ENCODE measurements around the gene ADCY2. TPM values are rescaled to one million over a fixed set of nuclear protein-coding genes. Genes with fewer than 3 reads are reported as not detected.

ADCY2 gene
- total RNA-seq, 1 donor from 2014 or later, result 0.59 TPM

DNA sequence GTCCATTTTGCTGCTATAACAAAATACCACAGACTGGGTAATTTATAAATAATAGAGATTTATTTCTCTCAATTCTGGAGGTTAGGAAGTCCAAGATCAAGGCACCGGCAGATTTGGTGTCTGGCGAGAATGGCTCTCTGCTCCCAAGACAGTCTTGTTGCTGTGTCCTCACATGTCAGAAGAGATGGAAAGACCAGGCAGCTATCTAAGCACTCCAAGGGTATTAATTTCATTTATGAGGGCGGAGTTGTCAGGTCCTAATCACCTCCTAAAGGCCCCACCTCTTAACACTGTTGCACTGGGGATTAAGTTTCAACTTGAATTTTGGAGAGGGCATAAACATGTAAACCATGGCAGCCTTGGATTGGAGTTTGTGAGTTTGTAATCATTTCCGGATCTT lies 30.3 kb downstream of the ADCY2 start:
- Histone ChIP-seq H3K27me3 (ENCODE audit: low read depth) (no peaks in the 10 kb centered on the region), H3K4me1 (no peaks in the 10 kb centered on the region), H3K4me3 (no peak overlapping the region), H3K27ac (no peak overlapping the region), H3K36me3 (no peaks in the 10 kb centered on the region), H3K9me3 (no peaks in the 10 kb centered on the region)
- ATAC-seq, result no peak
- TF ChIP-seq, protein P1, sequence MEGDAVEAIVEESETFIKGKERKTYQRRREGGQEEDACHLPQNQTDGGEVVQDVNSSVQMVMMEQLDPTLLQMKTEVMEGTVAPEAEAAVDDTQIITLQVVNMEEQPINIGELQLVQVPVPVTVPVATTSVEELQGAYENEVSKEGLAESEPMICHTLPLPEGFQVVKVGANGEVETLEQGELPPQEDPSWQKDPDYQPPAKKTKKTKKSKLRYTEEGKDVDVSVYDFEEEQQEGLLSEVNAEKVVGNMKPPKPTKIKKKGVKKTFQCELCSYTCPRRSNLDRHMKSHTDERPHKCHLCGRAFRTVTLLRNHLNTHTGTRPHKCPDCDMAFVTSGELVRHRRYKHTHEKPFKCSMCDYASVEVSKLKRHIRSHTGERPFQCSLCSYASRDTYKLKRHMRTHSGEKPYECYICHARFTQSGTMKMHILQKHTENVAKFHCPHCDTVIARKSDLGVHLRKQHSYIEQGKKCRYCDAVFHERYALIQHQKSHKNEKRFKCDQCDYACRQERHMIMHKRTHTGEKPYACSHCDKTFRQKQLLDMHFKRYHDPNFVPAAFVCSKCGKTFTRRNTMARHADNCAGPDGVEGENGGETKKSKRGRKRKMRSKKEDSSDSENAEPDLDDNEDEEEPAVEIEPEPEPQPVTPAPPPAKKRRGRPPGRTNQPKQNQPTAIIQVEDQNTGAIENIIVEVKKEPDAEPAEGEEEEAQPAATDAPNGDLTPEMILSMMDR (IDR thresholded peaks at IDR 0.05), result no peak
- DNase-seq, result no peak
- intact Hi-C loops (cut with DNase I), result no loop called here

GRCh38 chr5:7434914-7435313 lies 39.0 kb downstream of the ADCY2 start:
- intact Hi-C loops (cut with DNase I), result no loop called here
- no peak for ATAC-seq
- H3K9me3 ChIP-seq, result no peaks in the 10 kb centered on the region
- H3K27me3 ChIP-seq (ENCODE audit: low read depth), result no peaks in the 10 kb centered on the region
- H3K4me3 ChIP-seq, result no peak overlapping the region
- no peaks in the 10 kb centered on the region for H3K4me1 ChIP-seq
- no peak overlapping the region for H3K27ac ChIP-seq
- TF ChIP-seq, protein P1 (IDR thresholded peaks at IDR 0.05), result no peak
- DNase-seq, result no peak
- no peaks in the 10 kb centered on the region for H3K36me3 ChIP-seq

DNA sequence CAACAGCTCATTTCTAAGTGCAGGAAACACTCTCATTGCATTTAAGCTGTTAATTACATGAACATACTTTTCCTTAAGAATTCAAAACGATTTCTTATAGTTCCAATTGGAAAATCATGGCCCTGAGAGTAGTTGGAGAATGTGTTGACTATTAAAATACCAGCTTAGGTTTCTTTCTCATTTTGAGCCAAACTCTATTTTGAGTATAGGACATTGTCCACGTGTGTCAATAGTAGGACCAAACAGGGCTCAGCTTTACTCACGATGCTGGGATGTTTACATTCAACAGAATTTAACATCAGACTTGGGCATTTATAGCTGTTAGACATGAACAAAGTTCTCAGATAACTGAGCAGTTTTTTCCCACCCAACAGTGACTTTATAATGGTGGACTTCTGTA lies 39.6 kb downstream of the ADCY2 start:
- TF ChIP-seq, protein P1 (IDR thresholded peaks at IDR 0.05), result no peak
- Histone ChIP-seq H3K4me1 (no peaks in the 10 kb centered on the region), H3K27me3 (ENCODE audit: low read depth) (no peaks in the 10 kb centered on the region), H3K27ac (no peak overlapping the region), H3K4me3 (no peak overlapping the region), H3K36me3 (no peaks in the 10 kb centered on the region), H3K9me3 (no peaks in the 10 kb centered on the region)
- ATAC-seq (no peak), DNase-seq (no peak)
- intact Hi-C loops (cut with DNase I), result no loop called here

DNA sequence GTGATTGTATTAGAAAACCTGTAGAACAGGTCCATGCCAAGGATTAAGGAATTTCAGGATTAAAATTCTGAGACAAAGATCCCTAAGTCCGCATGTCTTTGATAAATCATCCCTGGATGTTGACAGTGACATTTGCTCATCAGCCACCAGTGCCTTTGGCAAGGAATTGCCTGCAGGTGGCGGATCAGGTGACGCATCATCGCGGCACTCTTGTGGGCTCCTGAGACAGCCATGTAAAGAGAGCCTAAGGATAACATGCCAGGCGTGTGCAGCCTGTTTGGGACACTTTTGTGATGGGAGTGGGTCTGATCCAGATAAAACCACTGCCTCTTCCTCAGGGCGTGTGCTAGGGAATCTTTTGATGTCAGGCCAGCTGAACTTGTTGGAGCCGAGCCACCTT lies 40.6 kb downstream of the ADCY2 start:
- no peak overlapping the region for H3K4me3 ChIP-seq
- H3K27me3 ChIP-seq (ENCODE audit: low read depth), result no peaks in the 10 kb centered on the region
- DNase-seq (no peak), ATAC-seq (no peak)
- intact Hi-C loops (cut with DNase I), result no loop called here
- TF ChIP-seq, protein P1 (IDR thresholded peaks at IDR 0.05), result no peak
- no peaks in the 10 kb centered on the region for H3K9me3 ChIP-seq
- no peaks in the 10 kb centered on the region for H3K4me1 ChIP-seq
- H3K36me3 ChIP-seq, result no peaks in the 10 kb centered on the region
- H3K27ac ChIP-seq, result no peak overlapping the region

- ATAC-seq (no peak), DNase-seq (no peak)
- Histone ChIP-seq H3K27ac (no peak overlapping the region), H3K4me1 (no peaks in the 10 kb centered on the region), H3K36me3 (no peaks in the 10 kb centered on the region), H3K9me3 (no peaks in the 10 kb centered on the region), H3K4me3 (no peak overlapping the region), H3K27me3 (ENCODE audit: low read depth) (no peaks in the 10 kb centered on the region)
- intact Hi-C loops (cut with DNase I), result no loop called here
- TF ChIP-seq, protein P1 (IDR thresholded peaks at IDR 0.05), result no peak
Observed at GRCh38 chr5:7437836-7438235, 41.9 kb downstream of the ADCY2 start.

GRCh38 chr5:7445068-7445467 lies 49.1 kb downstream of the ADCY2 start:
- no peak overlapping the region for H3K4me3 ChIP-seq
- DNase-seq, result no peak
- H3K27ac ChIP-seq, result no peak overlapping the region
- TF ChIP-seq, protein P1 (IDR thresholded peaks at IDR 0.05), result no peak
- H3K4me1 ChIP-seq, result no peaks in the 10 kb centered on the region
- no peaks in the 10 kb centered on the region for H3K27me3 ChIP-seq (ENCODE audit: low read depth)
- H3K36me3 ChIP-seq, result no peaks in the 10 kb centered on the region
- intact Hi-C loops (cut with DNase I), result no loop called here
- no peak for ATAC-seq
- H3K9me3 ChIP-seq, result no peaks in the 10 kb centered on the region
